Activated naive CD8-positive, alpha-beta T cell treated with anti-CD3 and anti-CD28 coated beads for 36 hours (primary cell): Measurements from ENCODE around the gene IGSF9. TPM values are rescaled to one million over a fixed set of nuclear protein-coding genes. Genes with fewer than 3 reads are reported as not detected.

Experiments used
- DNase-seq: peaks from one replicate; pipeline ENCODE4 v3.0.0; 2021
- H3K27ac Mint-ChIP-seq: one replicate; pipeline ENCODE4 v1.8.0; 2022; ENCODE audit warnings: mild to moderate bottlenecking, moderate library complexity, mixed read lengths
- H3K27me3 Mint-ChIP-seq: one replicate; pipeline ENCODE4 v1.8.0; 2022; ENCODE audit warnings: mild to moderate bottlenecking, mixed read lengths
- H3K36me3 Mint-ChIP-seq: one replicate; pipeline ENCODE4 v1.8.0; 2021; ENCODE audit warnings: mild to moderate bottlenecking, mixed read lengths
- H3K4me1 Mint-ChIP-seq: one replicate; pipeline ENCODE4 v1.8.0; 2021; ENCODE audit warnings: mixed read lengths
- H3K4me3 Mint-ChIP-seq: one replicate; pipeline ENCODE4 v1.8.0; 2022; ENCODE audit warnings: mild to moderate bottlenecking, moderate library complexity, mixed read lengths
- H3K9me3 Mint-ChIP-seq: one replicate; pipeline ENCODE4 v1.8.0; 2022; ENCODE audit warnings: mixed read lengths
- total RNA-seq, 2 experiments: library from RNA; stranded (reverse); gene quantifications; one replicate each; pipeline ENCODE4 v1.2.3, GENCODE V29; 2021

Gene IGSF9
- total RNA-seq, 2 experiments from 2014 or later = 0.08 TPM; not detected in 1

GRCh38 chr1:159981351-159982055, 36.1 kb upstream of the IGSF9 start:
- H3K27ac Mint-ChIP-seq = no peak overlapping the region
- DNase-seq = no peak
- H3K4me3 Mint-ChIP-seq = no peak overlapping the region
- no peaks in the 10 kb centered on the region for H3K36me3 Mint-ChIP-seq
- H3K9me3 Mint-ChIP-seq = no peaks in the 10 kb centered on the region
- no peaks in the 10 kb centered on the region for H3K4me1 Mint-ChIP-seq
- peaks cover 8% of the 10 kb centered on the region for H3K27me3 Mint-ChIP-seq

GRCh38 chr1:159980786-159981185, 35.4 kb upstream of the IGSF9 start:
- Mint-ChIP-seq H3K4me3 (no peak overlapping the region), H3K27me3 (peaks cover 8% of the 10 kb centered on the region), H3K36me3 (no peaks in the 10 kb centered on the region), H3K9me3 (no peaks in the 10 kb centered on the region), H3K27ac (no peak overlapping the region), H3K4me1 (no peaks in the 10 kb centered on the region)
- DNase-seq = no peak

DNA sequence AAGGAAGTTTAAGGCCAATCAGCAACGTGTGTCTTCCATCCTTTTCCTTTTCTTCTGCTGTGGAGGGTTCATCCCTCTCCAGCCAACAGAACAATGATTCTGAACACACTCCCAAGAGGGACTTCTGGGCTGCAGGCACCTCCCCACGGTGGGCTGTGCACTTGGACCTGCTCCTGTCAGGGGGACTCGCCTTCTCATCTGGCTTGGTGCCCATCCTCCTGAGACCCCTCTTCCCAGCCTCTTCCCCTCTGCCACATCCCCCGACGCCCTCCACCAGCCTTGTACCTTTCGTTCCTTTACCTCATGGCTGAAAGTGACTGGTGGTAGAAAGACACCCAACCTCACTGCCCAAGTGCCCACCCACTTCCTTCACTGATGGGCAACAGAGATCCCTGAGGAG, 34.7 kb upstream of the IGSF9 start:
- Mint-ChIP-seq H3K27ac (no peak overlapping the region), H3K4me3 (no peak overlapping the region), H3K27me3 (peaks cover 8% of the 10 kb centered on the region), H3K36me3 (no peaks in the 10 kb centered on the region), H3K9me3 (no peaks in the 10 kb centered on the region), H3K4me1 (no peaks in the 10 kb centered on the region)
- no peak for DNase-seq

GRCh38 chr1:159979257-159979656, 33.8 kb upstream of the IGSF9 start:
- no peak for DNase-seq
- no peaks in the 10 kb centered on the region for H3K9me3 Mint-ChIP-seq
- no peaks in the 10 kb centered on the region for H3K4me1 Mint-ChIP-seq
- peaks cover 8% of the 10 kb centered on the region for H3K27me3 Mint-ChIP-seq
- no peak overlapping the region for H3K27ac Mint-ChIP-seq
- no peak overlapping the region for H3K4me3 Mint-ChIP-seq
- no peaks in the 10 kb centered on the region for H3K36me3 Mint-ChIP-seq

DNA sequence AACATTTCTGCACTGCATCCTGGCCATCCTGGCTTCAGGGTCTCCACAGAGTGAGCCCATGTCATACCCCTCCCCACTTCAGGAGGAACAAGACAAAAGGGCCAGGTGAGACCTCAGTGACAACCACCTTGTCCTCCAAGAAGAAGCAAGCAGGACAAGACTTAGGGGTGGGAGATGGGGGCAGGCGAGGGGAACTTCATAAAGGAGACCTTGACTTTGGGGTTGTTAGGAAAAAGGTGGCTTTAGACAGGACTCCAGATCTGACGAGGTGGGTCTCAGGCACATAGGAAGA, 32.6 kb upstream of the IGSF9 start:
- H3K27ac Mint-ChIP-seq = no peak overlapping the region
- no peak overlapping the region for H3K4me3 Mint-ChIP-seq
- H3K27me3 Mint-ChIP-seq = peaks cover 8% of the 10 kb centered on the region
- no peaks in the 10 kb centered on the region for H3K4me1 Mint-ChIP-seq
- no peaks in the 10 kb centered on the region for H3K9me3 Mint-ChIP-seq
- no peak for DNase-seq
- H3K36me3 Mint-ChIP-seq = no peaks in the 10 kb centered on the region

DNA sequence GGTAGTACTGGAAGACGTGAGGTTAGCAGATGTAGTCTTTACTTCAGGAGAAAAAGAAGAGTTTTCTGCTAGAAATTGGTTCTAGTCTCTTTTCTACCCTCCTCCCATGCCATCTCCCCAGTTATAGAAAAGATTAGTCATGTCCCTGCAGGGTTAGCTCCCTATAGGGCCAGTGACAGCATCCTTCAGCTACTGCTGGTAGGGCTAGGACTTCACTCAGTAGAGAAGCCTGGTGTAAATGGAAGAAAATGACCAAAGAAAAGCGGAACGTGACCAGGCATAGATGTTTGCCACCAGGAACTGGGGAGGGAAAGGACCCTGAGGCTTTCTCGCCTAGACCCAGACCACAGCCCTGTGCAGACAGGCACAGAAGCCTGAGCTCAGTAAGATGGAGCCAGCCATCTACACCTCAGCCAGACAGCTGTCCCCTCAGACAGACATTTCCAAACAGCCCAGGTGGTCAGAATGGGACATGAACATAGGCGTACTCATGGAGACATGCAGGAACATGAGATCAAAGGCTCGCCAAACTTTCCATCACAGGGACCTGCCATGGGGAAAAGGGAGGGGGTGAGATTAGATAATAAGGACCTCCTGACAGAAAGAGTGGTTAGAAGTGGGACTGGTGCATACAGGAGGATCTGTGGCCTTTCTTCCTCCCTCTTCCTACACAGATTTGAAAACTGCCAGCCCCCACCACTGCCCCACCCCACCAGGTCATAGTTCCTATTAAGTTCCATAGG, 32.1 kb upstream of the IGSF9 start:
- Mint-ChIP-seq H3K36me3 (no peaks in the 10 kb centered on the region), H3K27me3 (peaks cover 8% of the 10 kb centered on the region), H3K9me3 (no peaks in the 10 kb centered on the region), H3K4me1 (no peaks in the 10 kb centered on the region), H3K4me3 (no peak overlapping the region), H3K27ac (no peak overlapping the region)
- no peak for DNase-seq

GRCh38 chr1:159974350-159974965, 29.0 kb upstream of the IGSF9 start:
- no peak for DNase-seq
- peaks cover under 1% of the 10 kb centered on the region for H3K27me3 Mint-ChIP-seq
- no peaks in the 10 kb centered on the region for H3K4me1 Mint-ChIP-seq
- H3K4me3 Mint-ChIP-seq = no peak overlapping the region
- no peak overlapping the region for H3K27ac Mint-ChIP-seq
- no peaks in the 10 kb centered on the region for H3K9me3 Mint-ChIP-seq
- H3K36me3 Mint-ChIP-seq = no peaks in the 10 kb centered on the region

DNA sequence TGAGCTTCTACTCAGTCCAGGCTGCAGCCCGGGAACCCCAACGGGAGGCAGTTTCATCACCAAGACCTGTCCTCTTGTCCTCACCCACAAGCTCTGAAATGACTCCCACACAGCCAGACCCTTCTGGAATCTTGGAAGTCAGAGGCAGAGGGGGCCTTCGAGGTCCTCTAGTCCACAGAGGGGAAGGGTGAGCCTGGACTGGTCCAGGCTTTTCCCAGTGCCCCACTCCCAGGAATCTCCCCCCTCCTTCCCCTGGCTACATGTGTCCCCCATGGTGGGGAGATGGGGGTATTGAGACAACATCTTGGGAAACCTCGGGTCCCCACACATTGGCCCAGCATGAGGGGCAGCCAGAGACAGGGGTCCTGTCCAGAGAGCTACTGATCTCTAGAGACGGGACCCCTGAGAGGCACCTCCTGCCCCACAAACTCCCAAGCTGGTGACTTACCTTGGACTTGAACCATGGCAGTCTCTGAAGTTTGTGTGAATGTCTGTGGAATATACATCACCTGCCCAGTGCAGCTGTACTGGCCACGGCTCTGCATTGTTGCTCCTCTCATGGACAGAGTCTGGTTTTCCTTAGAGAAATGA, 28.0 kb upstream of the IGSF9 start:
- H3K4me3 Mint-ChIP-seq = no peak overlapping the region
- H3K27ac Mint-ChIP-seq = no peak overlapping the region
- no peaks in the 10 kb centered on the region for H3K36me3 Mint-ChIP-seq
- no peaks in the 10 kb centered on the region for H3K9me3 Mint-ChIP-seq
- peaks cover 5% of the 10 kb centered on the region for H3K27me3 Mint-ChIP-seq
- DNase-seq = no peak
- H3K4me1 Mint-ChIP-seq = no peaks in the 10 kb centered on the region

GRCh38 chr1:159972443-159973205, 27.2 kb upstream of the IGSF9 start:
- no peak for DNase-seq
- Mint-ChIP-seq H3K4me3 (no peak overlapping the region), H3K36me3 (no peaks in the 10 kb centered on the region), H3K4me1 (no peaks in the 10 kb centered on the region), H3K27me3 (peaks cover 10% of the 10 kb centered on the region), H3K9me3 (no peaks in the 10 kb centered on the region), H3K27ac (no peak overlapping the region)

GRCh38 chr1:159970932-159971342, 25.5 kb upstream of the IGSF9 start:
- no peaks in the 10 kb centered on the region for H3K36me3 Mint-ChIP-seq
- DNase-seq = no peak
- no peaks in the 10 kb centered on the region for H3K4me1 Mint-ChIP-seq
- no peak overlapping the region for H3K27ac Mint-ChIP-seq
- H3K27me3 Mint-ChIP-seq = peaks cover 18% of the 10 kb centered on the region
- no peaks in the 10 kb centered on the region for H3K9me3 Mint-ChIP-seq
- no peak overlapping the region for H3K4me3 Mint-ChIP-seq

GRCh38 chr1:159968901-159969300, 23.5 kb upstream of the IGSF9 start:
- peaks cover 18% of the 10 kb centered on the region for H3K27me3 Mint-ChIP-seq
- H3K27ac Mint-ChIP-seq = no peak overlapping the region
- no peaks in the 10 kb centered on the region for H3K9me3 Mint-ChIP-seq
- H3K4me1 Mint-ChIP-seq = no peaks in the 10 kb centered on the region
- no peak overlapping the region for H3K4me3 Mint-ChIP-seq
- no peak for DNase-seq
- no peaks in the 10 kb centered on the region for H3K36me3 Mint-ChIP-seq

DNA sequence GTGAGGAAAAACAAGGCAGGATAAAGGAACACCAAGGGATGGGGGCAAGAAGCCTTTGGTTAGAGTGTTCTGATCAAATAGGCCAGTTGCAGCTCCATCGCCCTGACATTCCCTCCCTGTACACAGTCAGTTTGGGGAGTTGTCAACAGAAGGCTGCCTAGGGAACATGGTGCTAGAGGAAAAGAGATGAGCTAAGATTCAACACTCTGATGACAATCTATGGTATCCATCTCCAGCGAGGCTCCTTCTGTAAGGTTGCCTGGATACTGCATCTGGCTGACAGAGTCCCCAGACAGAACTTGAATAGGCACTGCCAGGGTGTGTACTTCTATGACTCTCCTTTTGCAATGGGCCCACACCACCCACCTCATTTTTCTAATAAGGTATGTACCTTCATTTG, 19.9 kb upstream of the IGSF9 start:
- no peak overlapping the region for H3K27ac Mint-ChIP-seq
- no peaks in the 10 kb centered on the region for H3K9me3 Mint-ChIP-seq
- DNase-seq = no peak
- H3K4me1 Mint-ChIP-seq = no peaks in the 10 kb centered on the region
- no peaks in the 10 kb centered on the region for H3K36me3 Mint-ChIP-seq
- no peak overlapping the region for H3K4me3 Mint-ChIP-seq
- peaks cover 21% of the 10 kb centered on the region for H3K27me3 Mint-ChIP-seq

DNA sequence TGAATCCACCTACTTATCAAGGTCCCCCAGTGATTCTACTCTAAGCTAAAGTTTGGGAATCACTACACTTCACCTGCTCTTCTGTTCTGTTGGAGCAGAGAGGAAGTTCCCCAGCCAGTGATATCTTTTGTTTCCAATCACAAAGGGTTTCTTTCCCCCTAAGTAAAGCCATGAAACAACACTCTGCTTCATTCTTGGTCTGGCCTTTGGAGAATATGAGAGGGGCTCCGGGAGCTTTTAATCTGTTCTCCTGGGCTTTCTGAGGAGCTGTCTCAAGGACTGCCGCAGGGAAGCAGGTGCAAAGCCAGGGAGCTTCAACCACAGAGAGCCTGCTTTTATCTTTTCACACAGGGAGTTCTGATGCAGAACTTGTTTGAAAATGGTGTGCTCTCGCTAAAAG, 18.7 kb upstream of the IGSF9 start:
- Mint-ChIP-seq H3K9me3 (no peaks in the 10 kb centered on the region), H3K36me3 (no peaks in the 10 kb centered on the region), H3K4me3 (no peak overlapping the region), H3K4me1 (peaks cover 1% of the 10 kb centered on the region), H3K27ac (no peak overlapping the region), H3K27me3 (peaks cover 21% of the 10 kb centered on the region)
- DNase-seq = no peak

DNA sequence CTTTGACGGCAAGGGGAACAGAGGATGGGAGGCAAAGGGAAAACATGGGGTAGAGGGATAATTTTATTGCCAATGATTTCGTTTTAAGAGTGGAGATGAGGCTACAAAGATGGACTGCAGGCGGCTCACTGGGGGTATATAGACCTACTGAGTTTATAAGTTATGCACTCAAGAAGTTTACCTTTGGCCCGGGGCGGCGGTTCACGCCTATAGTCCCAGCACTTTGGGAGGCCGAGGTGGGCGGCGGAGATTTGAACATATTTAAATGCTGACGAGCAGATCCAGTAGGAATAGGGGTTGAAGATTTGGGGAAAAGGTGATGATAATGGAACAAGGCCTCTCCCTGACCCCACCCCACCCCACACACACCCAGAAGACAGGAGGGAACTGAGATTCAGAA, 16.8 kb upstream of the IGSF9 start:
- H3K9me3 Mint-ChIP-seq = no peaks in the 10 kb centered on the region
- H3K4me3 Mint-ChIP-seq = no peak overlapping the region
- H3K36me3 Mint-ChIP-seq = no peaks in the 10 kb centered on the region
- peaks cover 4% of the 10 kb centered on the region for H3K4me1 Mint-ChIP-seq
- H3K27ac Mint-ChIP-seq = no peak overlapping the region
- no peak for DNase-seq
- peaks cover 6% of the 10 kb centered on the region for H3K27me3 Mint-ChIP-seq

DNA sequence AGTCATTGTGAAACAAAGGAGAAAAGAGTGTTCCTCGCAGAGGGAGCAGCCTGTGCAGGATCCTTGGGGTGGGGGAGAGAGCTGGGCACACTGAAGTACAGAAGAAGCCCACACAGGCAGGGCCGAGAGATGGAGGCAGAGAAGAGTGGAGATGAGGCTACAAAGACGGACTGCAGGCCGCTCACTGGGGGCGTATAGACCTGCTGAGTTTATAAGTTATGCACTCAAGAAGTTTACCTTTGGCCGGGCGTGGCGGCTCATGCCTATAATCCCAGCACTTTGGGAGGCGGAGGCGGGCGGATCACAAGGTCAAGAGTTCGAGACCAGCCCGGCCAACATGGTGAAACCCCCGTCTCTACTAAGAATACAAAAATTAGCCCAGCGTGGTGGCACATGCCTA, 16.2 kb upstream of the IGSF9 start:
- no peak for DNase-seq
- no peak overlapping the region for H3K27ac Mint-ChIP-seq

More for the DNA sequence above, 16.2 kb upstream of the IGSF9 start:
- H3K4me3 Mint-ChIP-seq = no peak overlapping the region
- peaks cover 4% of the 10 kb centered on the region for H3K4me1 Mint-ChIP-seq
- peaks cover 3% of the 10 kb centered on the region for H3K27me3 Mint-ChIP-seq
- H3K36me3 Mint-ChIP-seq = no peaks in the 10 kb centered on the region
- H3K9me3 Mint-ChIP-seq = no peaks in the 10 kb centered on the region
